GM23338 (cell line): ENCODE results near the gene GYPC. TPM values are rescaled to one million over a fixed set of nuclear protein-coding genes. Genes with fewer than 3 reads are reported as not detected.

Experiments
- ATAC-seq: fragments of 200-7000 bp; cut with Tn5 transposase; 3 replicates; pipeline ENCODE4 v1.9.1; 2020
- DNase-seq: peaks from one replicate; pipeline ENCODE4 v3.0.0-alpha.2; 2015; ENCODE audit warnings: low spot score
- H2AFZ ChIP-seq: fragments of 200-600 bp; sonication (generic); 2 replicates; pipeline ENCODE4 v1.8.0; 2016; ENCODE audit warnings: antibody characterized with exemption, mild to moderate bottlenecking, moderate library complexity
- H3F3A ChIP-seq: fragments of 200-600 bp; sonication (generic); replicated peaks from 2 replicates; pipeline ENCODE4 v1.8.0; 2017; ENCODE audit warnings: antibody characterized with exemption, mixed run types, low read depth
- H3K27ac ChIP-seq: fragments of 200-600 bp; sonication (generic); 2 replicates; pipeline ENCODE4 v1.6.1; 2016; ENCODE audit warnings: low read depth
- H3K27me3 ChIP-seq: fragments of 200-600 bp; sonication (generic); 2 replicates; pipeline ENCODE4 v1.8.0; 2016; ENCODE audit warnings: mild to moderate bottlenecking, mixed run types, moderate library complexity; ENCODE audit not compliant: insufficient read depth
- H3K36me3 ChIP-seq: fragments of 200-600 bp; sonication (generic); 2 replicates; pipeline ENCODE4 v1.8.0; 2016; ENCODE audit warnings: mild to moderate bottlenecking; ENCODE audit not compliant: insufficient read depth
- H3K4me1 ChIP-seq: fragments of 200-600 bp; sonication (generic); 2 replicates; pipeline ENCODE4 v1.8.0; 2016; ENCODE audit warnings: mild to moderate bottlenecking, moderate library complexity; ENCODE audit not compliant: insufficient read depth
- H3K4me2 ChIP-seq: fragments of 200-600 bp; sonication (generic); 2 replicates; pipeline ENCODE4 v1.7.1; 2017; ENCODE audit warnings: mixed run types
- H3K4me3 ChIP-seq: fragments of 200-600 bp; sonication (generic); 2 replicates; pipeline ENCODE4 v1.6.1; 2016; ENCODE audit warnings: mixed run types
- H3K79me2 ChIP-seq: fragments of 200-600 bp; sonication (generic); replicated peaks from 2 replicates; pipeline ENCODE4 v1.8.0; 2017; ENCODE audit warnings: mild to moderate bottlenecking; ENCODE audit not compliant: insufficient read depth
- H3K9me2 ChIP-seq: fragments of 200-600 bp; sonication (generic); 2 replicates; pipeline ENCODE4 v1.8.0; 2017; ENCODE audit not compliant: insufficient read depth
- H4K20me1 ChIP-seq: fragments of 200-600 bp; sonication (generic); replicated peaks from 2 replicates; pipeline ENCODE4 v1.8.0; 2017; ENCODE audit warnings: mild to moderate bottlenecking; ENCODE audit not compliant: insufficient read depth
- H3K27ac Mint-ChIP-seq: 2 replicates; pipeline ENCODE4 v1.8.0; 2020; ENCODE audit warnings: inconsistent platforms, mild to moderate bottlenecking, moderate library complexity, mixed read lengths
- H3K27me3 Mint-ChIP-seq: 3 replicates; pipeline ENCODE4 v1.8.0; 2022; ENCODE audit warnings: low read depth, mild to moderate bottlenecking, moderate library complexity, mixed read lengths, inconsistent platforms; ENCODE audit not compliant: insufficient read depth, poor library complexity
- H3K36me3 Mint-ChIP-seq: 3 replicates; pipeline ENCODE4 v1.8.0; 2021; ENCODE audit warnings: low read depth, mild to moderate bottlenecking, inconsistent platforms, moderate library complexity, mixed read lengths
- H3K4me1 Mint-ChIP-seq: 3 replicates; pipeline ENCODE4 v1.8.0; 2020; ENCODE audit warnings: mild to moderate bottlenecking, inconsistent platforms, mixed read lengths
- H3K4me3 Mint-ChIP-seq: 3 replicates; pipeline ENCODE4 v1.8.0; 2021; ENCODE audit warnings: moderate library complexity, mild to moderate bottlenecking, inconsistent platforms, mixed read lengths
- H3K9me3 Mint-ChIP-seq: 3 replicates; pipeline ENCODE4 v1.8.0; 2020; ENCODE audit warnings: moderate library complexity, mild to moderate bottlenecking, inconsistent platforms, mixed read lengths
- CREB1 ChIP-seq: fragments of 250-450 bp; sonication (Bioruptor Pico); IDR thresholded peaks from 2 replicates; pipeline ENCODE4 v1.5.0; 2020; ENCODE audit warnings: low read depth, mild to moderate bottlenecking, moderate library complexity
- EZH2 ChIP-seq: fragments of 200-600 bp; sonication (generic); IDR thresholded peaks from one replicate; pipeline ENCODE4 v1.8.0; 2017; ENCODE audit warnings: antibody characterized with exemption, mild to moderate bottlenecking, low read depth; ENCODE audit not compliant: unreplicated experiment
- EZH2phosphoT487 ChIP-seq: fragments of 200-600 bp; sonication (generic); IDR thresholded peaks from one replicate; pipeline ENCODE4 v1.8.1; 2018; ENCODE audit warnings: antibody characterized with exemption; ENCODE audit not compliant: unreplicated experiment
- JUNB ChIP-seq: IDR thresholded peaks from one replicate; pipeline ENCODE4 v1.6.1; 2016; ENCODE audit warnings: antibody characterized with exemption; ENCODE audit not compliant: unreplicated experiment
- NANOG ChIP-seq: IDR thresholded peaks from 2 replicates; pipeline ENCODE4 v1.6.1; 2016; ENCODE audit warnings: antibody characterized with exemption, borderline replicate concordance
- POLR2AphosphoS5 ChIP-seq: IDR thresholded peaks from 2 replicates; pipeline ENCODE4 v1.6.1; 2016; ENCODE audit warnings: antibody characterized with exemption, low read depth
- STAT1 ChIP-seq: IDR thresholded peaks from one replicate; pipeline ENCODE4 v1.6.1; 2016; ENCODE audit warnings: antibody characterized with exemption; ENCODE audit not compliant: unreplicated experiment
- ZNF114 ChIP-seq: fragments of 250-450 bp; sonication (Bioruptor Pico); IDR thresholded peaks from 2 replicates; pipeline ENCODE4 v1.5.0; 2020; ENCODE audit warnings: mild to moderate bottlenecking, moderate library complexity
- ZNF331 ChIP-seq: fragments of 250-450 bp; sonication (Bioruptor Pico); IDR thresholded peaks from 2 replicates; pipeline ENCODE4 v1.5.0; 2020; ENCODE audit warnings: low read depth, mild to moderate bottlenecking, moderate library complexity
- polyA plus RNA-seq: library from polyadenylated mRNA; unstranded; fragments of >200 nt; fragmentation: Nextera tagmentation; extraction: Ambion mirVana; gene quantifications from 2 replicates; pipeline ENCODE4 v1.2.1, GENCODE V29; 2016
- total RNA-seq: library from RNA; depleted of rRNA; stranded (reverse); fragments of >200 nt; shearing (Covaris generic); gene quantifications from 2 replicates; pipeline ENCODE4 v1.2.3, GENCODE V29; 2014
- TF ChIP-seq, protein P1 (sequence below), 2 experiments: fragments of 200-600 bp in 1 of 2; sonication (generic) in 1 of 2; conservative IDR thresholded peaks; 2 replicates each; pipeline versions ENCODE4 v1.5.1 to v1.6.1; 2016 to 2017; ENCODE audit warnings: antibody characterized with exemption in 2 of 2, low read depth in 2 of 2, mild to moderate bottlenecking in 2 of 2, moderate library complexity in 1 of 2
- TF ChIP-seq, protein P2 (sequence below): fragments of 250-450 bp; sonication (Bioruptor Pico); IDR thresholded peaks from 2 replicates; pipeline ENCODE4 v1.5.0; 2020; ENCODE audit warnings: mild to moderate bottlenecking, moderate library complexity
- TF ChIP-seq, protein P3 (sequence below): IDR thresholded peaks from 2 replicates; pipeline ENCODE4 v1.6.1; 2016; ENCODE audit warnings: antibody characterized with exemption
- TF ChIP-seq, protein P4 (sequence below): IDR thresholded peaks from one replicate; pipeline ENCODE4 v1.6.1; 2018; ENCODE audit warnings: antibody characterized with exemption; ENCODE audit not compliant: unreplicated experiment

The GYPC gene
- total and polyA plus RNA-seq, 2 experiments from 2014 or later, result 19.6 to 29.7 TPM

DNA sequence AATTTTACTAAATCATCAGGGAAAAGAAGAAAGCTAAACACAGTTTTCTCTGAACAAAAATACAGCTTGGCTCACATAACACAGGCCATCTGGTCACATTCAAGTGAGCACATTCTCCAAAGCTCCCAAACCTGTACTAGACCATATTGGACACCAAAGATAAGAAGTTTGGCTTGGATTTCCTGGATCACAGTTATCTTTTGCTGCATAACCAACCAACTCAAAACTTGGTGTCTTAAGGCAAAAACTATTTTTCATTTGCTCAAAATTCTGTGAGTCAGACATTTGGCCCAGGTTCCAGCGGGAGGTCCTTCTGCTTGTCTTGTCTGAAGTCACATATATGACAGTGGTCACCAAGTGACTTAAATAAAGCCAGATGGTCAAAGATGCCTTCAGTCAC, 83.2 kb downstream of the GYPC start:
- Histone ChIP-seq H3K4me1 (no peaks in the 10 kb centered on the region), H3K4me3 (no peak overlapping the region), H3K27ac (no peak overlapping the region), H4K20me1 (no peaks in the 10 kb centered on the region), H3K36me3 (no peaks in the 10 kb centered on the region), H3K4me2 (no peak overlapping the region), H2AFZ (no peak overlapping the region), H3F3A (no peaks in the 10 kb centered on the region), H3K79me2 (no peaks in the 10 kb centered on the region), H3K9me2 (peaks cover 3% of the 10 kb centered on the region; the same call in 1 of the 2 replicates), H3K27me3 (no peaks in the 10 kb centered on the region)
- Mint-ChIP-seq H3K27ac (no peak overlapping the region), H3K36me3 (peaks cover 13% of the 10 kb centered on the region), H3K4me1 (no peaks in the 10 kb centered on the region), H3K4me3 (no peak overlapping the region), H3K9me3 (peaks cover 15% of the 10 kb centered on the region), H3K27me3 (peaks cover 3% of the 10 kb centered on the region)
- DNase-seq (no peak), ATAC-seq (no peak)
- TF ChIP-seq ZNF331 (CRISPR knock-in tag) (no peak), CREB1 (no peak), POLR2AphosphoS5 (no peak), ZNF114 (CRISPR knock-in tag) (no peak), STAT1 (no peak), JUNB (no peak), EZH2 (no peak), EZH2phosphoT487 (no peak), NANOG (no peak)
- TF ChIP-seq, protein P1, sequence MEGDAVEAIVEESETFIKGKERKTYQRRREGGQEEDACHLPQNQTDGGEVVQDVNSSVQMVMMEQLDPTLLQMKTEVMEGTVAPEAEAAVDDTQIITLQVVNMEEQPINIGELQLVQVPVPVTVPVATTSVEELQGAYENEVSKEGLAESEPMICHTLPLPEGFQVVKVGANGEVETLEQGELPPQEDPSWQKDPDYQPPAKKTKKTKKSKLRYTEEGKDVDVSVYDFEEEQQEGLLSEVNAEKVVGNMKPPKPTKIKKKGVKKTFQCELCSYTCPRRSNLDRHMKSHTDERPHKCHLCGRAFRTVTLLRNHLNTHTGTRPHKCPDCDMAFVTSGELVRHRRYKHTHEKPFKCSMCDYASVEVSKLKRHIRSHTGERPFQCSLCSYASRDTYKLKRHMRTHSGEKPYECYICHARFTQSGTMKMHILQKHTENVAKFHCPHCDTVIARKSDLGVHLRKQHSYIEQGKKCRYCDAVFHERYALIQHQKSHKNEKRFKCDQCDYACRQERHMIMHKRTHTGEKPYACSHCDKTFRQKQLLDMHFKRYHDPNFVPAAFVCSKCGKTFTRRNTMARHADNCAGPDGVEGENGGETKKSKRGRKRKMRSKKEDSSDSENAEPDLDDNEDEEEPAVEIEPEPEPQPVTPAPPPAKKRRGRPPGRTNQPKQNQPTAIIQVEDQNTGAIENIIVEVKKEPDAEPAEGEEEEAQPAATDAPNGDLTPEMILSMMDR (conservative IDR thresholded peaks at IDR 0.05; ENCODE audit: low read depth in 2 of 2), result no peak
- TF ChIP-seq, protein P2, sequence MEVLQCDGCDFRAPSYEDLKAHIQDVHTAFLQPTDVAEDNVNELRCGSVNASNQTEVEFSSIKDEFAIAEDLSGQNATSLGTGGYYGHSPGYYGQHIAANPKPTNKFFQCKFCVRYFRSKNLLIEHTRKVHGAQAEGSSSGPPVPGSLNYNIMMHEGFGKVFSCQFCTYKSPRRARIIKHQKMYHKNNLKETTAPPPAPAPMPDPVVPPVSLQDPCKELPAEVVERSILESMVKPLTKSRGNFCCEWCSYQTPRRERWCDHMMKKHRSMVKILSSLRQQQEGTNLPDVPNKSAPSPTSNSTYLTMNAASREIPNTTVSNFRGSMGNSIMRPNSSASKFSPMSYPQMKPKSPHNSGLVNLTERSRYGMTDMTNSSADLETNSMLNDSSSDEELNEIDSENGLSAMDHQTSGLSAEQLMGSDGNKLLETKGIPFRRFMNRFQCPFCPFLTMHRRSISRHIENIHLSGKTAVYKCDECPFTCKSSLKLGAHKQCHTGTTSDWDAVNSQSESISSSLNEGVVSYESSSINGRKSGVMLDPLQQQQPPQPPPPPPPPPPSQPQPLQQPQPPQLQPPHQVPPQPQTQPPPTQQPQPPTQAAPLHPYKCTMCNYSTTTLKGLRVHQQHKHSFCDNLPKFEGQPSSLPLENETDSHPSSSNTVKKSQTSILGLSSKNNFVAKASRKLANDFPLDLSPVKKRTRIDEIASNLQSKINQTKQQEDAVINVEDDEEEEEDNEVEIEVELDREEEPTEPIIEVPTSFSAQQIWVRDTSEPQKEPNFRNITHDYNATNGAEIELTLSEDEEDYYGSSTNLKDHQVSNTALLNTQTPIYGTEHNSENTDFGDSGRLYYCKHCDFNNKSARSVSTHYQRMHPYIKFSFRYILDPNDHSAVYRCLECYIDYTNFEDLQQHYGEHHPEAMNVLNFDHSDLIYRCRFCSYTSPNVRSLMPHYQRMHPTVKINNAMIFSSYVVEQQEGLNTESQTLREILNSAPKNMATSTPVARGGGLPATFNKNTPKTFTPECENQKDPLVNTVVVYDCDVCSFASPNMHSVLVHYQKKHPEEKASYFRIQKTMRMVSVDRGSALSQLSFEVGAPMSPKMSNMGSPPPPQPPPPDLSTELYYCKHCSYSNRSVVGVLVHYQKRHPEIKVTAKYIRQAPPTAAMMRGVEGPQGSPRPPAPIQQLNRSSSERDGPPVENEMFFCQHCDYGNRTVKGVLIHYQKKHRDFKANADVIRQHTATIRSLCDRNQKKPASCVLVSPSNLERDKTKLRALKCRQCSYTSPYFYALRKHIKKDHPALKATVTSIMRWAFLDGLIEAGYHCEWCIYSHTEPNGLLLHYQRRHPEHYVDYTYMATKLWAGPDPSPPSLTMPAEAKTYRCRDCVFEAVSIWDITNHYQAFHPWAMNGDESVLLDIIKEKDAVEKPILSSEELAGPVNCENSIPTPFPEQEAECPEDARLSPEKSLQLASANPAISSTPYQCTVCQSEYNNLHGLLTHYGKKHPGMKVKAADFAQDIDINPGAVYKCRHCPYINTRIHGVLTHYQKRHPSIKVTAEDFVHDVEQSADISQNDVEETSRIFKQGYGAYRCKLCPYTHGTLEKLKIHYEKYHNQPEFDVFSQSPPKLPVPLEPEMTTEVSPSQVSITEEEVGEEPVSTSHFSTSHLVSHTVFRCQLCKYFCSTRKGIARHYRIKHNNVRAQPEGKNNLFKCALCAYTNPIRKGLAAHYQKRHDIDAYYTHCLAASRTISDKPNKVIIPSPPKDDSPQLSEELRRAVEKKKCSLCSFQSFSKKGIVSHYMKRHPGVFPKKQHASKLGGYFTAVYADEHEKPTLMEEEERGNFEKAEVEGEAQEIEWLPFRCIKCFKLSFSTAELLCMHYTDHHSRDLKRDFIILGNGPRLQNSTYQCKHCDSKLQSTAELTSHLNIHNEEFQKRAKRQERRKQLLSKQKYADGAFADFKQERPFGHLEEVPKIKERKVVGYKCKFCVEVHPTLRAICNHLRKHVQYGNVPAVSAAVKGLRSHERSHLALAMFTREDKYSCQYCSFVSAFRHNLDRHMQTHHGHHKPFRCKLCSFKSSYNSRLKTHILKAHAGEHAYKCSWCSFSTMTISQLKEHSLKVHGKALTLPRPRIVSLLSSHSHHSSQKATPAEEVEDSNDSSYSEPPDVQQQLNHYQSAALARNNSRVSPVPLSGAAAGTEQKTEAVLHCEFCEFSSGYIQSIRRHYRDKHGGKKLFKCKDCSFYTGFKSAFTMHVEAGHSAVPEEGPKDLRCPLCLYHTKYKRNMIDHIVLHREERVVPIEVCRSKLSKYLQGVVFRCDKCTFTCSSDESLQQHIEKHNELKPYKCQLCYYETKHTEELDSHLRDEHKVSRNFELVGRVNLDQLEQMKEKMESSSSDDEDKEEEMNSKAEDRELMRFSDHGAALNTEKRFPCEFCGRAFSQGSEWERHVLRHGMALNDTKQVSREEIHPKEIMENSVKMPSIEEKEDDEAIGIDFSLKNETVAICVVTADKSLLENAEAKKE (CRISPR knock-in tag), result no peak
- TF ChIP-seq, protein P3, sequence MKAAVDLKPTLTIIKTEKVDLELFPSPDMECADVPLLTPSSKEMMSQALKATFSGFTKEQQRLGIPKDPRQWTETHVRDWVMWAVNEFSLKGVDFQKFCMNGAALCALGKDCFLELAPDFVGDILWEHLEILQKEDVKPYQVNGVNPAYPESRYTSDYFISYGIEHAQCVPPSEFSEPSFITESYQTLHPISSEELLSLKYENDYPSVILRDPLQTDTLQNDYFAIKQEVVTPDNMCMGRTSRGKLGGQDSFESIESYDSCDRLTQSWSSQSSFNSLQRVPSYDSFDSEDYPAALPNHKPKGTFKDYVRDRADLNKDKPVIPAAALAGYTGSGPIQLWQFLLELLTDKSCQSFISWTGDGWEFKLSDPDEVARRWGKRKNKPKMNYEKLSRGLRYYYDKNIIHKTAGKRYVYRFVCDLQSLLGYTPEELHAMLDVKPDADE, result no peak
- TF ChIP-seq, protein P4, sequence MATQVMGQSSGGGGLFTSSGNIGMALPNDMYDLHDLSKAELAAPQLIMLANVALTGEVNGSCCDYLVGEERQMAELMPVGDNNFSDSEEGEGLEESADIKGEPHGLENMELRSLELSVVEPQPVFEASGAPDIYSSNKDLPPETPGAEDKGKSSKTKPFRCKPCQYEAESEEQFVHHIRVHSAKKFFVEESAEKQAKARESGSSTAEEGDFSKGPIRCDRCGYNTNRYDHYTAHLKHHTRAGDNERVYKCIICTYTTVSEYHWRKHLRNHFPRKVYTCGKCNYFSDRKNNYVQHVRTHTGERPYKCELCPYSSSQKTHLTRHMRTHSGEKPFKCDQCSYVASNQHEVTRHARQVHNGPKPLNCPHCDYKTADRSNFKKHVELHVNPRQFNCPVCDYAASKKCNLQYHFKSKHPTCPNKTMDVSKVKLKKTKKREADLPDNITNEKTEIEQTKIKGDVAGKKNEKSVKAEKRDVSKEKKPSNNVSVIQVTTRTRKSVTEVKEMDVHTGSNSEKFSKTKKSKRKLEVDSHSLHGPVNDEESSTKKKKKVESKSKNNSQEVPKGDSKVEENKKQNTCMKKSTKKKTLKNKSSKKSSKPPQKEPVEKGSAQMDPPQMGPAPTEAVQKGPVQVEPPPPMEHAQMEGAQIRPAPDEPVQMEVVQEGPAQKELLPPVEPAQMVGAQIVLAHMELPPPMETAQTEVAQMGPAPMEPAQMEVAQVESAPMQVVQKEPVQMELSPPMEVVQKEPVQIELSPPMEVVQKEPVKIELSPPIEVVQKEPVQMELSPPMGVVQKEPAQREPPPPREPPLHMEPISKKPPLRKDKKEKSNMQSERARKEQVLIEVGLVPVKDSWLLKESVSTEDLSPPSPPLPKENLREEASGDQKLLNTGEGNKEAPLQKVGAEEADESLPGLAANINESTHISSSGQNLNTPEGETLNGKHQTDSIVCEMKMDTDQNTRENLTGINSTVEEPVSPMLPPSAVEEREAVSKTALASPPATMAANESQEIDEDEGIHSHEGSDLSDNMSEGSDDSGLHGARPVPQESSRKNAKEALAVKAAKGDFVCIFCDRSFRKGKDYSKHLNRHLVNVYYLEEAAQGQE, result no peak
